Myocyte (in vitro differentiated cells): ENCODE results near the gene CST7. TPM values are rescaled to one million over a fixed set of nuclear protein-coding genes. Genes with fewer than 3 reads are reported as not detected.

Experiments used
- DNase-seq: peaks from one replicate; pipeline ENCODE4 v3.0.0-alpha.2; 2012; ENCODE audit warnings: low read depth
- total RNA-seq: library from RNA; depleted of rRNA; stranded (reverse); fragments of >200 nt; gene quantifications from 2 replicates; pipeline ENCODE4 v1.2.3, GENCODE V29; 2014

CST7 gene
- total RNA-seq, 1 donor from 2014 or later = 5.4 TPM

- no peak for DNase-seq
Measured at GRCh38 chr20:24984961-24985640, 36.0 kb downstream of the CST7 start.

DNA sequence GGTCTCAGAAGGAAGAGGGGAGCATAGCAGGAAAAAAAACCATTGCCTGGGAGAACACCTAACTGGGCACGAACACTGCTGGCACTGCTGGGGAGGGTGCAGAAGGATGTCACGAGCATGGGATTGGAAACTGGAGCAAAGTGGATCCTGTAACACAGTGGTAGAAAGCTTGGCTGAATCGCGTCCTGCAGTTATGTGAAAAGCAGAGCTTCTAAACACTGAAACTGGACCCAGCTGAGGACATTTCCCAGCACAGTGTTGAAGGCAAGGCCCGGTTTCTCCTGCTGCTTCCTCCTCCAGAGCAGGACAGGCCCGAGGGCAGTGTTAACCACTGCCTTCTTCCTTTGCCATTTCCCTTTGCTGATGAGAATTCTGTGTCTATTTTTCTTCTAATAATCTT, 36.7 kb downstream of the CST7 start:
- no peak for DNase-seq

GRCh38 chr20:24986436-24987015, 37.5 kb downstream of the CST7 start:
- DNase-seq = no peak

DNA sequence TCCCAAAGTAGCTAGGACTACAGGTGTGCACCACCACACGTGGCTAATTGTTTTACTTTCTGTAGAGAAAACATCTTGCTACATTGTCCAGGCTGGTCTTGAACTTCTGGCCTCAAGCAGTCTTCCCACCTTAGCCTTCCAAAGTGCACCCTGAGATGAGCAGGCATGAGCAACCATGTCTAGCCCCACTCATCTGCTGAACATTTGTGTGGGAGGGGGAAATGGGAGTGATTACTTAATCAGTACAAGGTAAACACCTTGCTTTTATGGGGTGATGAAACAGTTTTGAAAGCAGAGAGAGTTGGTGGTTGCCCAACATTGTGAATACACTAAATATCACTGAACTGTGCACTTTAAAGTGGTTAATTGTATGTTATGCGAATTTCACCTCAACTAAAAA, 38.2 kb downstream of the CST7 start:
- DNase-seq = no peak

DNA sequence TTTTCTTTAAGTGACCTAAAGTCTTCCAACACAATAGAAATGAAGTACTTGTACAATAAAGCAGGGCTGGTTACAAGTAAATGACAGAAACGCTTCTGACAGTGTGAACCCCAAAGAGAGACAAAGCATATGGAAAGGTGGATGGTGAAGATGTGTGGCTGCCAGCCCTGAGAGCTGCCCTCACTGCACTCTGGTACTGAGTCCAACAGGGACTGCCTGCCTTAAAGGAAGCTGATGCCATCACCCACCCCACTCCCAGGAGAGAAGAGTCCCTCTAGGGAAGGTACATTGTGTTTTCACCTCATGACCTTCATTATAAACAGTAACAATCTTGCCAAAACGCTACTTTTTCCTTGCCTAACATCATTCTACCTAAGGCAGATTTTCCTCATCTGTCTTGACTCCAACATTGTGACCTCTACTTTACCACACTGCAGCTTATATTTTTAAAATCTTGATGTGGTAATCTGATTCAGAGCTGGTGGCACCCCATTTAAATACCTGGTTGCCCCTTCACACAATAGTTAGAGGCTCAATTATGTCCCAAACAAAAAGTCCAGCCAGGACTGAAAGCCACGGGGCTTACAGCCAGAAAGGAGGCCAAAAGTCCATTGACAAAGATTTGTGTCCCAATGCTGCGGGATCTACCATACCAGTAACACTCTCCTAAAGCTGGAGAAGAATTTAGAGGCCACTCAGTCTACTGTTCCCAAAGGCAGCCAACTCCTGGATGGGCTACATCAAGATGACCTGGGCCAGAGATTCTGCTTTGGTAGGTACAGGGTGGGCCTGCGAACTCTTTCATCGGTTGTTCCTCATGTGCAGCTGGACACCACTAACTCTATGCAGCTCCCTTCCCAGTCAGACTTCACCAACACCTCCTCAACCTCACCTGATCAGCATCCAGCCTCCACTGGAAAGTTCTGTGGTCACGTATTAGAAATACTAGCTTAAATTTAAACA, 39.1 kb downstream of the CST7 start:
- DNase-seq = no peak

DNA sequence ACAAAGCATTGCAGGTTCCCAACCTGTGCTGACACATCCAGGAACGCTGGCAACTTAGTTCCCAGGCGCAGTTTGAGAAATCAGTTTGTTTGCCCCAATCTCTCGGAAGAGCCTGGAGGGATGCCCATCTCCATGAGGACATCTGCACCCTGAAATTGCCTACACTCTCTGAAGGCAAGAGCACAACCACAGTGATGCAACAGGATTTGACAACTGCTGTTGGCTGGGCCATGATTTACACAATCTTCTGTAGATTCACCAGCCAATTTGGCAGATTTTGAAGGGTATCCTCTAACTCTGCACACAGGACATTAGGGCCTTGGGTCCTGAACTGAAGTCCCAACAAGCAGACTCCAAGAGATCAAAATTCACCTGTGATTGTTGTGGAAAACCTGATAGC, 40.1 kb downstream of the CST7 start:
- DNase-seq = no peak

GRCh38 chr20:24990810-24991252, 41.8 kb downstream of the CST7 start:
- DNase-seq = no peak

DNA sequence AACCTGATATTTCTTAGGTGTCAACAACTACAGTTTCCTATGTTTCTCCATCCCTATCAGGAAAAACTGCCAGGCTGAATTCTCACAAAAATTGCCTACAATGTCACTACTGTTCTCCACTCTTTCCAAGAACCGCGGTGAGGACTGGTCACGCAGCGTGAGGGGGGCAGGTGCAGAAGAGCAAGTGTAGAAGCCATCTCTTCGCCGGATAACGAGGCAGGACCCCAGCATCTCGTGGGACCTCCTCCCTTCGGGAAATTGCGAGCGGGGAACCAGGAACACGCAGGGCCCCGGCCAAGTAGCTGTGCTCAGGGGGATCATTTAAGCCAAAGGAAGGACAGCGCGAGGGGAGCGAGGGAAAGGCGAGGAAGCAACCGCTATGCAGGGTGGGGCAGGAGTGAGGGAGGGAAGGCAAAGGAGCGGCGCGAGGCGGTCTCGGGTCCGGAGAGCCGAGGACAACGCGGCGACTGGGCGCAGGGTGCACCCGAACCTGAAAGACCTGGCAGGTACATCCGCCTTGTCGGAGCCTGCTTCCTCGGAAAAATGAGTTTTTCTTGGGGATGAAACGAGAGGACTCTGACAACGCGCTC, 42.9 kb downstream of the CST7 start:
- DNase-seq = peak; percentile 39

DNA sequence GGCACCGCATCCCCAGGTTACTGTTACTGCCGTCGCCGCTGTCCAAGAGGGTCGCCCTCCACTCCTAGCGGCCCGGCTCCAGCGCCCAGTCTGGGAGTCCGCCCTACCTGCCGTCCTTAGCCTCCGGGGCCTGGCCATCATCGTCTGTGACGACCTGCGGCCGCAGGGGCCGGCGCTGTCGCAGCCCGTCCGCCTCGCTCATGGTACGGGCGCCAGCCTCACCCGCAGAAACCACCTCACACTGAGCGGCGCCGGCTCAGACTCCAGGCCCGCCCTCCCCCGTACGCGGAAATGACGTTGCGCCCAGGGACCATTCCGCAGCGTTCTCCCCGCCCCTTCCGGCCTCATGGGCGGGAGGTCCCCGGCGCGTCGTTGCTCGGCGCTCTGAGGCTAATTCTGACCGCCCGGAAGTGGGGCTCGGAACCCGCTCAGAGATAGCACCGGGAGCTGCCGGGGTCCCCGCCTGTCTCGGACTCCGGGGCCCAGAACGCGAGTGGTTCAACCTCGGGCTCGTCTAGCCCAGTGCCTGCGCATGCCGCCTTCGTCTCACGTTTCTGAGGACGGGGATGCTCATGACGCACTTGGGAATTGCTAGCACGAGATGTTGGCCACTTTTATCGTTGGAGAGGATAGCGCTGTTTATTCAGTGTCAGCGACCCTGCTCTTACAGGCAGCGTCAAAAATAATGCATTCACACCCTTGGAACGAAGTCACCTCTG, 43.6 kb downstream of the CST7 start, which contains the start of gene APMAP:
Gene APMAP, minus strand, starts transcription at position 265 of the 719 bp plus-strand sequence. Its CDS starts 63 bp downstream, at position 202.
- DNase-seq = peak; percentile 96

DNA sequence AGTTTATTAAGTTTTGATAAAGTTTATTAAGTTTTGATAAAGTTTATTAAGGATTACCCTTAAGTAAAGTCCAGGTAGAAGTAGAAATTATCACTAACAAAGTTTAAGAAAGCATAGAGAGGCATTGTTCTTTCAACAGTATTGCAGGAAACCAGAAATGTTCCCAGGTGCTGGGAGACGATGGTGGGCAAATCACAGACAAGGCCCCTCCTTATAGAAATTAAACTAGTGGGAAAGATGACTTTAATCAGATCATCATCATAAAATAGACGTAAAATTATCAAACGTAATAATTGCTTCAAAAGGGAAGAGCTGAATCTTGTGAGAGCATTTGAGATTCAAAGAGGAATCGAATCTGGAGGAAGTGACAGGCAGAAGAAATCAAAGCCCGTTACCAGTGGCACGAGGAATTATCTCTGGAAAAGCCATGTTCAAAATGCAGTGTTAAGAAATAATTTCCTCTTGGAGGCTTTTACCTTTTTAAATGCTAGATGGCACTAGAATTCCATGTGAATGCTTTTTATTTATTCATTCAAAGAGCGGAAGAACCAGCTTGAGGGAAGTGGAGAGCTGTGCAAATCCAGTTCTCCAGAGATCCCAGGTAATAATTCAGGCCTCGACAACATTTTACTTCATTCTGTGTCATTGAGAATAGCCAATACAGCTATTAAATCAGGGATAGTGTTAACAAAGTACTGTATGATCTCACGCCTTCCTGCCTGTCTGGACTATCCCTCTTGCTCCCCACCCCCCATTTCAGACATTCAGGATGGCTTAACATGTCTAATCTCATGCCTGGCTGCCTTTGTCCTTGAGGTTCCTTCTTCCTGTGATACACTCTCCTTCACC, 44.5 kb downstream of the CST7 start:
- DNase-seq = peak; percentile 56

DNA sequence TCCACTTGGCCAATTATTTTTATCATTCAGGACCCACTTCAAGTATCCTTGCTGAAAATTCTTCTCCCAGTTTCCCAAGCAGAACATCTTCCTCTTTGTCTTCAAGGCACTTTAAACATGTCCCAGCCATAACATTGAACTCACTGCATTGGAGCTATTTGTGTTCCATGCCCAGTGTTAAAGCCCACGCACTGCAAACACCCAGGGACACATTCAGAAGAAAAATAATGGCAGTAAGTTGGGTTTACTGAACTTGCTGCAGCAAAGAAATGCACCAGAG, 45.1 kb downstream of the CST7 start:
- no peak for DNase-seq

DNA sequence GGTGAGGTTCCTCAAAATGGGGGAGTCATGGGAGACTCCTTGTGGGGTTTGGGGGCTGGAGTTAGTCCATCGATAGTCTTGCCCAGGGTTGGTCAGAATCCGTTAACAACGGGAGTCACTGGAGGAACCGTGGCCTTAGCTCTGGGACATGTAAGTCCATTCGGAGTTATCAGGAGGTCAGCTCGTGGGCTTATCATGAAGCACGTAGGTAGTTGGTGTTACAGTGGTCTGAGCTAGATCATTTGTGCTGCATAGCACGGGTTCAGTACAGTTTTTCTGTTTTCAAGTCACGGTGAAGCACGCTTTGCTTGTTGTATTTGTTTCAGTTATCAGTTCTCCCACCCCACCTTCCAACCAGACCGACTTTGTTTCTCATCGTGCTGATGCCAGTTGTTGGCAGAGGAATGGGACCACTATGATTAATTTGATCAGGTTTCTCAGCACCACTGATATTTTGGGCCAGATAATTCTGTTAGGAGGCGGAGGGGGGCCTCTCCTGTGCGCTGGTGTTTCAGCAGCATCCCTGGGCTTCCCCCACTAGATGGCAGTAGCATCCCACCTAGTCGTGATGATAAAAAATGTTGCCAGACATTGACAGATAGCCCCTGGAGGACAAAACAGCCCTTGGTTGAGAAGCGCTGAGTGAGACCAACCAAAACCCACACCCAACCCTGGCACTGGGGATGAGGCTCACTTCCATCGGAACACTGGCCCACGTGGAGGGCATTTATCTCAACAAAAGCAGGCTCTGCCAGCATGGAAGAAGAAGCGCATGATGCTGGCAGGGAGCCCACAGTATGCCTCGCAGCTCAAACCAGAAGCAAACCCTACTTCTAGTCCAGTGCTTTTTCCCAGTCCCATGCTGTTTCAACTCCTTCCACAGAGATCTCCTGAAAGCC, 45.6 kb downstream of the CST7 start:
- peak; percentile 87 for DNase-seq

DNA sequence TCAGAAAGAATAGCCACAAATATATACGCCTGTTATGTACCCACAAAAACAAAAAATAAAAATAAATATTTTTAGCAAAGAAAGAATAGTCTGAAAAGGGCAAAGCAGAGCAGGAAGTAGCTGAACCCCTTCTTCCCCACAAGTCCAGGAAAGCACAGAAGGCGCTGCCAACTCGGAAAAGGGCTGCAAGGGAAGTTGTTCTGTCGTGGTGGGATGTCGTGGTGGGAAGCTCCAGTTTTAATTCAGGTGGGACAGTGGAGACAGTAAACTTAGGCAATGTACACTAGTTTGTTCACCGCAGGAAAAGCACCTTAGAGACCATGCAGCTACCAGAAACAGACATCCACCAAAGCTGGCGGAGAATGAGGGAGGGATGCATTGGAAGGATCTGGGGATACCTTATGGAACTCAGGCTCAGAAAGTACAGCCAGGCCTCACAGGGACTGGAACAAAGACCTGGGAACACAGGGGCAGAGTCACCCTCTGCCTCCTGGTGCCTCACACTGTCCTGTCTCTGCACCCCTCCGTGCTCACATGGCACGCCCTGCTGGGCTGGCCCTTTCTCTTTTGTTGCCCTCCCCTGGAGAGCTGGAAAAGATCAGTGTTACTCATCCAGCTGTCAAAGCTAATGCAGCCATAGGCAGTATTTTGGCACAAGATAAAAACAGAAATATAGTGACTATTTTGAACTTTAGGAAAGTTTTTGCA, 46.8 kb downstream of the CST7 start:
- DNase-seq = no peak

GRCh38 chr20:24996449-24997377, 47.6 kb downstream of the CST7 start:
- no peak for DNase-seq

DNA sequence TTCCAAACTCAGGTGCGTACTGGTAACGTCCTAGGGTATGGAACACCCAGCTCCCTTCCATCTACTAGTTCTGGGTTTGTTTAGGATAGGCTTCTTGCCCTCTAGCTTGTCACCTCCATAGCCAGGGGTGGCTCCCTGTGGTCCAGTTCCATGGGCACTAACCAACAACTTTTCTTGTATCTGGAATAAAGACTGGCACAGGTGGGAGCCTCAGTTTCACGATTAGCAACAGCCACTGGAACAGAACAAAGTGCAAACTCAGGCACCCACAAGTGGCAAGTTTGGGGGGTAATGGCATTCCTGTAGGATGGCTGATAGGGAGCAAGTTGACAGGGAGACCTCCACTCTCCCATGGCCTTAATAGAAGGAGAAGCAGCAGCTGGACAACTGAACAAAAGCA, 49.1 kb downstream of the CST7 start:
- no peak for DNase-seq

- no peak for DNase-seq
Measured at GRCh38 chr20:24998631-24999445, 49.8 kb downstream of the CST7 start.
